Activated T-helper 1 cell treated with anti-CD3 and anti-CD28 coated beads, Interleukin-12 subunit alpha, Interleukin-12 subunit beta, Interleukin-2, Interleukin-4 antibody, amounts not matched to agents 30 ng/mL and 10 ng/mL and 1 ng/mL, durations not matched to agents 14 hours and 24 hours and 36 hours (primary cell): Measurements from ENCODE around the gene ATP6V1F. TPM values are rescaled to one million over a fixed set of nuclear protein-coding genes. Genes with fewer than 3 reads are reported as not detected.
"Not testable (repeated sequence)": the region's sequence is repeated elsewhere in the genome, so short reads cannot be mapped to it uniquely, and the experiment has no call there.

ENCODE experiments used
- DNase-seq: peaks from one replicate; pipeline ENCODE4 v3.0.0; 2021; ENCODE audit warnings: low spot score
- H3K27ac Mint-ChIP-seq: one replicate; pipeline ENCODE4 v1.8.0; 2021; ENCODE audit warnings: mild to moderate bottlenecking, mixed read lengths
- H3K27me3 Mint-ChIP-seq: one replicate; pipeline ENCODE4 v1.8.0; 2022; ENCODE audit warnings: mild to moderate bottlenecking, moderate library complexity, mixed read lengths; ENCODE audit not compliant: insufficient read depth
- H3K36me3 Mint-ChIP-seq: one replicate; pipeline ENCODE4 v1.8.0; 2021; ENCODE audit warnings: low read depth, mixed read lengths
- H3K4me1 Mint-ChIP-seq: one replicate; pipeline ENCODE4 v1.8.0; 2021; ENCODE audit warnings: low read depth, mixed read lengths
- H3K4me3 Mint-ChIP-seq: one replicate; pipeline ENCODE4 v1.8.0; 2021; ENCODE audit warnings: mild to moderate bottlenecking, moderate library complexity, mixed read lengths
- H3K9me3 Mint-ChIP-seq: one replicate; pipeline ENCODE4 v1.8.0; 2021; ENCODE audit warnings: mixed read lengths
- intact Hi-C: fragments of 100-400 bp; cut with micrococcal nuclease; formaldehyde crosslinking; loops from one replicate; pipeline ENCODE4 v1.15.1; 2024
- total RNA-seq: library from RNA; stranded (reverse); gene quantifications from 2 replicates; pipeline ENCODE4 v1.2.3, GENCODE V29; 2022

The ATP6V1F gene
- total RNA-seq, 1 donor from 2014 or later: 131 TPM

DNA sequence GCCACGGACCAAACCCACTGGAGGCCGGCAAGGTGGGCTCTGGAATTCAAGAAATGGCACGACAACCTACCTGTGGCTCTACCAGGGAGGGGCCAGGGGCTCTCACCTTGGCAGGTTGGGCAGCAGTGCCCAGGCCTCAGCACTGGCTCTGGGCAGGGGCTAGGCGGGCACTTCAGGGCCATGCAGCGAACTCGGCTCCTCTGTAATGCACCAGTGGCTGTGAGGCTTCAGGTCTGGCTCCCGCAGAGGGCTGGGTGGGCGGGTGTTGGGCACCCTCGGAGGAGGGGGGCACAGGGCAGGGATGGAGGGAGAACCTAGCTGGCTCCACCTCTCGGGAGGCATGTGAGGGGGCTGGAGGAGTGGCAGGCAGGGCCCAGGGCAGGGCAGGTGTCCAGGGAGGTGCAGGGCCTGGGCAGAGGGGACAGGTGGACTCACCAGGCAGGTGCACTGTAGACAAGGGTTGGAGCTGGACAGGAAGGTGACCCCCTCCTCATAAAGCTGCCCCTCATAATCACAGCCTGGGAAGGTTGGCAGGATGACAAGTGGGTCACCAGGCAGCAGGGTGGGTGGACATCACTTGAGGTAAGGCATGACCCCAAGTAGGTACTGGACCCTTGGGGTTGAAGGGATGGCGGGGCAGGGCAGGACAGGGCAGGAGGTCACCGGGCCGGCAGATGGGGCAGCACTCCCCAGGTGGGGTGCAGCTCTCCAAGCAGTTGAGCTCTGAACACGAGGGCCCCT, 41.1 kb downstream of the ATP6V1F start:
- no peak for DNase-seq
- Mint-ChIP-seq H3K4me3 (no peak overlapping the region), H3K27ac (no peak overlapping the region), H3K27me3 (peaks cover 23% of the 10 kb centered on the region), H3K9me3 (peaks cover 6% of the 10 kb centered on the region), H3K4me1 (no peaks in the 10 kb centered on the region), H3K36me3 (no peaks in the 10 kb centered on the region)
- intact Hi-C loops: loop anchor here (1.0 kb wide), 2 partner anchors 188 to 307 kb away; no protein-coding TSS in a partner anchor

DNA sequence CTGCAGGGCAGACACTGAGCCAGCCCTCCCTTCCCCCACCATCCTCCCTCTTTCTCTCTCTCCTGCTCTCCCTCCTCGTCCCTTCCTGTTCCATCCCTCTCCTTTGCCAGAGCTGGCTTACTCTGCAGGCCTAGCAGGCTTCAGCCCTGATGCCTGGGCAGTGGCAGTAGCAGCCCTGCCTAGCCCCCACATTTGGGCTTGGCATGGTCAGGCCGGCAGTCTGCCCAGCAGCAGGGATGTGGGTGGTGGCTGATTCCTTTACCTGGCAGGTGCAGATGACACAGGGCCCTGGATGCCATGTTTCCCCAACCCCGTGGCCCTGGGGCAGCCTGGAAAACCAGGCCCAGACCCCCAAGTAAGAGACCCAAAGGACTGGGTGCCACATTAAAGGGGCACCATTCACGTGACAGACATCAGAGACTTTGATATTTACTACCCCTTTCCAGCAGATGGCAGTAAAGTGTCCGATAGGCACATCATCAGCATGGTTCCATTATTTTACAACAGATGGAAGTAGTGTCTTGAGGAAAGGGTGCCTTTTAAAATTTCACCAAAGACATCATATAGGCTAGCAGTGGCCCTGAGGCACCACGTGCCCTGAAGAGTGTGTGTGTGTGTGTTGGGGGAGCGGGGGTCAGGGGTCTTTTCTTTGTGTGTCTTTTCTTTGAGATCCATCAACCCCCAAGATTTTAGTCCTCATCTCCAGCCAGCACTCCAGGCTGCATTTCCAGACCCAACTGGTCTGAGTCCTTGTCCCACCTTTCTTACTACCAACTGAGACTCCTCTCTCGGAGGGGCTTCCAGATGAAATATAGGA, 41.9 kb downstream of the ATP6V1F start:
- H3K4me3 Mint-ChIP-seq: no peak overlapping the region
- no peaks in the 10 kb centered on the region for H3K36me3 Mint-ChIP-seq
- peaks cover 30% of the 10 kb centered on the region for H3K27me3 Mint-ChIP-seq
- no peak overlapping the region for H3K27ac Mint-ChIP-seq
- no peak for DNase-seq
- H3K9me3 Mint-ChIP-seq: peaks cover 2% of the 10 kb centered on the region
- intact Hi-C loops: loop anchor here (1.0 kb wide), 2 partner anchors 187 to 306 kb away; no protein-coding TSS in a partner anchor
- H3K4me1 Mint-ChIP-seq: no peaks in the 10 kb centered on the region

DNA sequence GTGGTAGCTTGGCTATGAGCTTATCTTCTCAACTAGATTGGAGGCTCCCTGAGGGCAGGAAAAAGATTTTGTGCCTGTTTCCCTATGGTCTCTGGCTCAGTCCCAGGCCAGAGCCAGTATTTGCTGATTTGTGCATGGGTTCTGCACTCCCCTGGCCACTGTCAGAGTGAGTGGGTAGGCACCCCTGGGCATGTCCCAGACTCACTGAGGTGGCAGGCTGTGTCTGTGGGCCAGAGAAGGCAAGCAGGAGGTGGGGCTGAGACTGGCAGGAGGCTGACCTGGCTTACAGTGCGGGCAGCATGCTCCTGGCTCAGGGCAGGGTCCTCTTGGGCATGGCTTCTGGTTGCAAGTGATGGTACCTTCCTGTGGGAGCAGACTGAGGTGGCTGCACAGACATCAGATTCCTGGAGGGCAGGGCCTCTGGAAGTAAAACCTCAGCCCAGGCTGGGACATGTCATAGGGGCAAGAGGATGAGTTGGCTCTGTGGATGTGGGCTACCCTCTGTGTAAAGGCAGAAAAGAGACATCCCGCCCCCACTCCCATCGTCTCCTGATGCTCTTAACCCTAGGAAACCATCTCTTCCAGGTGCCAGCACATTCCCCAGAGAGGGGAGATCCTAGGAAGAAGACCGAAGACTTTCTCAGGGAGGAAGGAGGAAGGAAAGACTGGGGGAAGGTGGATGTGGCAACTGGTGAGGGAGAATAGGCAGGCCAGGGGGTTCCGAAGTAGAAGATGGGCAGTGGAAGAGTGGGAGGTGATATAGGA, 43.5 kb downstream of the ATP6V1F start:
- no peaks in the 10 kb centered on the region for H3K36me3 Mint-ChIP-seq
- H3K27ac Mint-ChIP-seq: no peak overlapping the region
- no peaks in the 10 kb centered on the region for H3K4me1 Mint-ChIP-seq
- DNase-seq: no peak
- H3K4me3 Mint-ChIP-seq: no peak overlapping the region
- peaks cover 40% of the 10 kb centered on the region for H3K27me3 Mint-ChIP-seq
- H3K9me3 Mint-ChIP-seq: no peaks in the 10 kb centered on the region
- intact Hi-C loops: no loop called here

DNA sequence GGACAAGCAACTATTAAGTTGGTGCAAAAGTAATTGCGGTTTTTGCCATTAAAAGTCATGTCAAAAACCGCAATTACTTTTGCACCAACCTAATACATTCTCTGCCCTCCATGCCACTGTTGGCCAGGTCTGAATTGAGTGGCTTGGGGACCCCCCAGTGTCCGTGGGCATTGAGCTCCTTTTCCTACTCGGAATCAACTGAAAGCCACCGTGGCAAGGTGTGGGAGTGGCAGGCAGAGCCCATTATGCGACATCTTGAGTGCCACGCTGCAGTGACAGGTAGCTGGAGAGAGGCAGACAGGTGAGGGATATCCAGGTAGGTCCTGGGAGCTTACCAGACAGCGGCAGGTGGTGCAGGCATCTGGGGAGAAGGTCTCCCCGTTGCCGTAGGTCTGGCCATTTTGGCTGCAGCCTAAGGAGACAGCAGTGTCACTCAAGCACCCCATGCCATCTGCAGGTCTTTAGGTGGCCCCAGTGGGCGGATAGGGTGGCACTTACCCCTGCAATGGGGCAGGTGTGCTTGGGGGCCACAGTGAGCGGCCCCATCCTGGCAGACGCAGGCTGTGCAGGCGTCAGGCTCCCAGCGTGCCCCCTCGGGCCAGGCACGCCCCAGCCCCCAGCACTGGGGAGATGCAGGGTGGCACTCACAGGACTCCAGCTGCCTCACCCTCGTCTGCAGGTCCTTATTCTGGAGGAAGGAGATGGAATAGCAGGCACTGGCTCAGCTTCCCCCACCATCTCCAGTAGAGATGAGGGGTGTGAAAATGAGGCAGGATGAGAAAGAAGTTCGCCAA, 44.3 kb downstream of the ATP6V1F start:
- Mint-ChIP-seq H3K9me3 (no peaks in the 10 kb centered on the region), H3K27me3 (peaks cover 47% of the 10 kb centered on the region), H3K4me3 (no peak overlapping the region), H3K4me1 (no peaks in the 10 kb centered on the region), H3K36me3 (no peaks in the 10 kb centered on the region), H3K27ac (no peak overlapping the region)
- DNase-seq: no peak
- intact Hi-C loops: no loop called here

DNA sequence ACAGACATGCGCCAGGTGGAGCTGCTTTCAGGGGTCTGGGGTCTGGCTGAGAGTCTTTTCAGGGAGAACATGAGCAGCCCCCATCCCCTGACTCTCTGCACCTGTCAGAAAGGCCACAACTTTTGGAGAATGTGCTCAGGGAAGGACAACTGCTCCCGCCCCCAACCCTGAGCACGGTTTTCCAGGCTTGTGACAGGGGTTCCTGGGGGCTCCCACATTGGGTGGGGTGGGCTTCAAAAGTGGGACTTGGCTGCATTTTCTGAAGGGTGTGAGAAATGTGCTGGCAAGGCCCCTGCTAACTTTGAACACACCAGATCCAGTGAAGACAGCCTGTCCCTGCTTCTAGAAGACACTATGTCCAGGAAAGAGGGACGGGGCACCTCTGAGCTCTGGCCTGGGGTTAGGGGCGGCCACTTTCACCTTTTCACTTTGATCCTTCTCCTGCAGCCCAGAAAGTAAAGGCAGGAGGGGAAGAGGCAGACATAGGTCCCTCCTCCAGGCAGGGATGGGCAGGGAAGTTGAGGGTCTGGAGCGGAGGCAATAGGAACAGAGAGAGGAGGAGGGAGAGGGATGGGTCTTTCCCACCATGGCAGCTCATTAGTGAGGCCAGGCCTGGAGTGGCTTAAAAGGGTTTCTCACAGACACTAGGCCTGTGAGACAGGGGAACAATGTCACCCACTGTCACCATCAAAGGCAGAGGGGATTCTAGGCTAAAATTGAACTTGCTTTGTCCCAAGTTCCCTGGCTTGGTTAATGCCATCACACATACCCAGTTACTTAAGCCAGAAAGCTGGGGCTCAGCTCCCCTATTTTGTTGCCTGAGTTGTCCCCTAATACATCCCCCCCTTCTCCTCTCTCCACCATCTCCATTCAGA, 46.3 kb downstream of the ATP6V1F start:
- intact Hi-C loops: no loop called here
- Mint-ChIP-seq H3K4me3 (no peak overlapping the region), H3K9me3 (no peaks in the 10 kb centered on the region), H3K4me1 (no peaks in the 10 kb centered on the region), H3K36me3 (no peaks in the 10 kb centered on the region), H3K27me3 (peaks cover 45% of the 10 kb centered on the region), H3K27ac (no peak overlapping the region)
- DNase-seq: no peak

DNA sequence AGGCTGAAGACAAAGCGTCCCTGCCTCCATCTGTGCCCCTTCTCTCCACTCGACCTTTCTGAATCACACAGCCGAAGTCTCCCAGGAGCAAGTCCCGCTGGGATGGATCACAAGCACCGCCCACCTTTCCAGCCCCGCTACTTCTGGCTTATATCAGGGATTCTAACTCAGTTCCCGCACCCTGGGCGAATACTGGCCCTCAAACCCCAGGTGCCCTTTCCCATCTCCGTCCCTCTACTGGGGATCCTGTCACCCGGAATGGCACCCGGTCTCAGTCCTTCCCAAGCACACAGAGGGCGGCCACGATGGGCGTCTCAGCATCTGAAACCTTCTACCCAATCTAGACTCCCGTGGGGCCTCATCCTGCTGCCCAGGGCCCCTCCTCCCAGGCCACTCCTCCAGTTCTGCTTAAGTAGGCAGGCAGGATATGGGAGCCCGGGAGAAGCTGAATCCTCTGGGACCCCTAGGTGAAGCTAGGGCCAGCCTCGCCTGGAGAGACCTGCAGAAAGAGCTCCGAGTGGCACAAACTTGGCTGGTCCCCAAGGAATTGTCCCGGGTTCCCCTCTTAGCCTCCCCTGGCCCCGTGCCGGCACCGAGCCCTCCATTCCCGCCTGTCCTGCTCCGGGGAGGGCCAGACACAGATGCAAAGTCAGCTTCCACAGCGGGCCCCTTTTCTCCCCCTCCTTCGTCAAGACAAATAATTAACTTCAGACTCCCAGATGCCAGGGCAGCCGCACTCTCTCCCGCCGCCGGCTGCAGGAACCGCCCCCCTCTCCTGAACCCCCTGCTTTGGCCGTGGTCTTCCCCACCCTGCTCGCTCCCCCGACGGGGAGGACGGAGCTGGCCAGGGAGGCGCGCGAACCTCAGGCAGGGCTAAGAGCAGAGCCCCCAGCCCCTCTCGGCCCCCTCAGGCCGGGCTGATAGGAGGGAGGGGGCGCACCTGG, 47.2 kb downstream of the ATP6V1F start:
- Mint-ChIP-seq H3K9me3 (no peaks in the 10 kb centered on the region), H3K27ac (no peak overlapping the region), H3K36me3 (no peaks in the 10 kb centered on the region), H3K27me3 (peaks cover 52% of the 10 kb centered on the region), H3K4me1 (no peaks in the 10 kb centered on the region), H3K4me3 (no peak overlapping the region)
- intact Hi-C loops: no loop called here
- DNase-seq: no peak

DNA sequence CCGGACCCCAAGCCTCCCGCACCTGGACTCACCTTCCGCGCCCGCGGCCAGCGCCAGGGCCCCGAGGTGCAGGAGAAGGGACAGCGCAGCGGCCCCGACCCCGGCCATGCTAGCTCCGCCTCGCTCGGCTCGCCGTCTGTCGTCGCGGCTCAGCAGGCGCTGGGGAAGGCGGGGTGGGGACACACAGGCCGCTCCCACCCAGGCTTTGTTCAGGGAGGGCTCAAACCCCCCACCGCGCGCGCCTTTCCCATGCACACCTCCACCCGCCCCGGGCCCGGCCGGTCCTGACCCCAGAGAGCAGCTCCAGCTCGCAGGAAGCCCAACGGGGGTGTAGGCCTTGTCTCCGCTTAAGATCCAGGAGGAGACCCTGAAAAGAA, 47.9 kb downstream of the ATP6V1F start, which contains the start of gene KCP:
TSS of gene KCP (minus strand) at position 141 of the 377 bp plus-strand sequence. CDS start at position 108, 33 bp downstream.
- no peaks in the 10 kb centered on the region for H3K9me3 Mint-ChIP-seq
- peaks cover 2% of the 10 kb centered on the region for H3K36me3 Mint-ChIP-seq
- no peak within 1 kb of the TSS for H3K27ac Mint-ChIP-seq
- DNase-seq: no peak
- H3K27me3 Mint-ChIP-seq: peaks cover 51% of the 10 kb centered on the region
- H3K4me1 Mint-ChIP-seq: peaks cover 4% of the 10 kb centered on the region
- intact Hi-C loops: no loop called here
- H3K4me3 Mint-ChIP-seq: no peak within 1 kb of the TSS

DNA sequence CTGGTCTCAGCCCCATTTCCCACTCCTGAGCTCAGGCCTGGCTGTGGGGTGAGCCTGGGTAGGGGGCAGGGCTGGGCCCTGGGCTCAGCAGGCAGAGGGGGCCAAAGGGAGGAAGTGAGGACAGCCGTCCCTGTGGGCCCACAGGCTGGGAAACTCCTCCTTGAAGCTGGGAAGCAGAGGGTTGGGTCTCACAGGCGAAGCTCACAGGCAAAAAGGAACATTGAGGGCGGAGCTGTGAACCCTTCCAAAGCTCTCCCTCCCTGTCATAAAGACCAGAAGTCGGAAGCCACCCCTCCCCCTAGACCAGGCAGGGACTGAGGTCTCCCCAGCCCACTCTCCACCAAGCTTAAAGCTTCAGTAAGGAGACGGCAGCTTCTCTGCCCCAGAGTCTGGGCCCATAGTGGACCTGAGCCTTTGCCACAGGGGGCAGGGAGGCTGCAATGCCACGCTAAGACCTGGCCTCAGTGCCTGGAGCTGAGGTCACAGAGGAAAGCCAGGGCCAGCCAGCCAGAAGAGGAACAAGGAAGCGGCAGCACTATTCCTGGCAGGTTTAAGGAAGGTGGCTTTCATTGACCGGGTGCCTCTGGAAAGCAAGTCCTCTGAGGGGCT, 48.9 kb downstream of the ATP6V1F start:
- peaks cover 5% of the 10 kb centered on the region for H3K4me1 Mint-ChIP-seq
- no peak for DNase-seq
- intact Hi-C loops: no loop called here
- peak overlapping the region; percentile 40 for H3K27ac Mint-ChIP-seq
- H3K36me3 Mint-ChIP-seq: peaks cover 2% of the 10 kb centered on the region
- H3K9me3 Mint-ChIP-seq: no peaks in the 10 kb centered on the region
- peaks cover 51% of the 10 kb centered on the region for H3K27me3 Mint-ChIP-seq
- no peak overlapping the region for H3K4me3 Mint-ChIP-seq

DNA sequence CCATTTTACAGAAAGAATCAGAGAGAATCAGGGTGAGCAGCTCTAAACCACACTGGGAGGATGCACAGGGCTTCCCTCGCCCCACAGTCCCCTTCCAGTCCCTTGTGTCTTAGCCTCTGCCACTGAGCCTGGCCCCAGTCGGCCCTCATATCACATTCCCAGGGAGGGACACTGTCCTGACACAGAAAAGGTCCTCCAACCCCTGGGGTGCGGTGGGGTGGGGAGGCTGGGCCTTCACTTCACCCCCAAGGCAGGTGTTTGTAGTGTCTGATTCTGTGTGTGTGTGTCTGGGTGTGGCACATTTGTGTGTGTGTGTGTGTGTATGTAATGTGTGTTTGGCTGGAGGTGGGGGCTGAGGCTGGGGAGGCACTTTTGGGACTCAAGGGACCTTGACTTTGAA, 49.6 kb downstream of the ATP6V1F start:
- Mint-ChIP-seq H3K27me3 (peaks cover 58% of the 10 kb centered on the region), H3K9me3 (no peaks in the 10 kb centered on the region)
- no peak for DNase-seq

DNA sequence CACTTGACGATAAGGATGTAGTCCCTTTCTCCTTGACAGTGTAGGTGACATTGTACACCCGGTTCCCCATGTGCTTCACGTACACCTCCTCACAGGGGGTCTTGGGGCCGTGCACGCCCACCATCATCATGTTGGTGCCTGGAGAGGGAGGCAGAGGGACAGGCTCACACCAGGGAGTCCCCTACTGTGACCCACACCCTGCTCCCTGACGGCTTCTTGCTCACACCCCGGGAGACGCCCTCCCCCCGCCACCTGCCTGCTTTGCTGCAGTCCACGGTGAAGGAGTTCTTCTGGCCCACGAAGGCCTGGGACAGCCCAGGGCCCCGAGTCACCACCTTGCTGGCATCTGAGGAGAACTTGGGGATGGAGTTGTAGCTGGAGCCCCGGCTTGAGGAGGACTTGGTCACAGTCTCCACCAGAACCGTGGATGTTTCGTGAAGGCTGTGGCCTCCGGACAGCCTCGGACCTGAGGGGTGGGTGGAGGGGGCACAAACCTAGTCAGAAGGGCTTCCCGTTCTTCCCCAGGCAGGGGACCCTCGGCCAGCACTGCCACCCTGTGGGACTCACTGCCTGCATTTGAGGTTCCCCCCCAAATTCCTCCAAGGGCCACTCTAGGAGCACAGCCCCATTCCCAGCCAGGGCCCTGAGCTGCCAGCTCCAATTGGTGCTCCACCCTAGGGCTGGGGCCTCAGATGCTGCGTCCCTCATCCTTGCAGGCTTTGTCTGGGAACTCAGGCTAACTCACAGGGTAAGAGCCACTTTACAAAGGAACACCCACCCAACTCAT, 50.2 kb downstream of the ATP6V1F start:
- intact Hi-C loops, H3K36me3 Mint-ChIP-seq, H3K9me3 Mint-ChIP-seq, H3K4me1 Mint-ChIP-seq, DNase-seq, H3K27ac Mint-ChIP-seq, H3K4me3 Mint-ChIP-seq: not testable (repeated sequence)
- H3K27me3 Mint-ChIP-seq: peaks cover 61% of the 10 kb centered on the region

More for the DNA sequence above, 49.6 kb downstream of the ATP6V1F start:
- H3K36me3 Mint-ChIP-seq: peaks cover 2% of the 10 kb centered on the region
- no peak overlapping the region for H3K27ac Mint-ChIP-seq
- peaks cover 5% of the 10 kb centered on the region for H3K4me1 Mint-ChIP-seq
- intact Hi-C loops: no loop called here
- no peak overlapping the region for H3K4me3 Mint-ChIP-seq
